ENCODE data around the gene AMIGO1. TPM values are rescaled to one million over a fixed set of nuclear protein-coding genes. Genes with fewer than 3 reads are reported as not detected.

Gene AMIGO1
- polyA plus RNA-seq, 3 donors from 2014 or later, result 3.6 to 12.5 (median 5.0) TPM

- Mint-ChIP-seq H3K4me1 (no peaks in the 10 kb centered on the region), H3K9me3 (no peaks in the 10 kb centered on the region), H3K27ac (no peak within 1 kb of the TSS), H3K36me3 (no peaks in the 10 kb centered on the region), H3K27me3 (ENCODE audit: low read depth in 3 of 3) (no peaks in the 10 kb centered on the region), H3K4me3 (no peak within 1 kb of the TSS)
- no peak for DNase-seq
Measured at GRCh38 chr1:109539676-109540075, 30.1 kb upstream of the AMIGO1 start, which contains the start of gene GPR61. Gene GPR61, plus strand, starts transcription at chr1:109539872. Its CDS starts 3,151 bp downstream, at chr1:109543023.

GRCh38 chr1:109538827-109539555, 29.5 kb upstream of the AMIGO1 start:
- Mint-ChIP-seq H3K9me3 (no peaks in the 10 kb centered on the region), H3K27me3 (ENCODE audit: low read depth in 3 of 3) (peaks cover 0 to 2% (median 0%) of the 10 kb centered on the region in 3 donors), H3K27ac (no peak overlapping the region), H3K36me3 (no peaks in the 10 kb centered on the region), H3K4me1 (no peaks in the 10 kb centered on the region), H3K4me3 (no peak overlapping the region)
- no peak for DNase-seq

- Mint-ChIP-seq H3K4me1 (peaks cover 3 to 5% of the 10 kb centered on the region in 2 donors), H3K9me3 (no peaks in the 10 kb centered on the region), H3K27ac (no peak overlapping the region), H3K27me3 (ENCODE audit: low read depth in 3 of 3) (peaks cover 0 to 6% (median 4%) of the 10 kb centered on the region in 3 donors), H3K36me3 (no peaks in the 10 kb centered on the region), H3K4me3 (no peak overlapping the region)
- no peak for DNase-seq
Measured at GRCh38 chr1:109537450-109538178, 28.1 kb upstream of the AMIGO1 start.

GRCh38 chr1:109535971-109536491, 26.5 kb upstream of the AMIGO1 start:
- Mint-ChIP-seq H3K27ac (no peak overlapping the region), H3K4me3 (no peak overlapping the region), H3K27me3 (ENCODE audit: low read depth in 3 of 3) (peaks cover 0 to 6% (median 4%) of the 10 kb centered on the region in 3 donors), H3K4me1 (peaks cover 10 to 11% of the 10 kb centered on the region in 2 donors), H3K9me3 (no peaks in the 10 kb centered on the region), H3K36me3 (no peaks in the 10 kb centered on the region)
- no peak for DNase-seq

- Mint-ChIP-seq H3K4me3 (no peak overlapping the region), H3K27me3 (ENCODE audit: low read depth in 3 of 3) (peaks cover 0 to 6% (median 4%) of the 10 kb centered on the region in 3 donors), H3K9me3 (no peaks in the 10 kb centered on the region), H3K36me3 (no peaks in the 10 kb centered on the region), H3K27ac (no peak overlapping the region), H3K4me1 (peaks cover 10 to 11% of the 10 kb centered on the region in 2 donors)
- DNase-seq, result no peak
Measured at GRCh38 chr1:109535481-109535880, 26.0 kb upstream of the AMIGO1 start.

- H3K9me3 Mint-ChIP-seq, result no peaks in the 10 kb centered on the region
- H3K27ac Mint-ChIP-seq, result peak overlapping the region in 1 of 6 donors; percentile 7
- no peaks in the 10 kb centered on the region for H3K36me3 Mint-ChIP-seq
- peaks cover 10 to 11% of the 10 kb centered on the region in 2 donors for H3K4me1 Mint-ChIP-seq
- peaks cover 0 to 6% (median 4%) of the 10 kb centered on the region in 3 donors for H3K27me3 Mint-ChIP-seq (ENCODE audit: low read depth in 3 of 3)
- peak overlapping the region in 1 of 5 donors; percentile 7 for H3K4me3 Mint-ChIP-seq
- no peak for DNase-seq
Measured at GRCh38 chr1:109534307-109534858, 24.9 kb upstream of the AMIGO1 start.

- H3K27me3 Mint-ChIP-seq (ENCODE audit: low read depth in 3 of 3), result peaks cover 0 to 9% (median 4%) of the 10 kb centered on the region in 3 donors
- H3K4me3 Mint-ChIP-seq, result peak overlapping the region; percentile 84 to 91 (median 87)
- peaks cover 10 to 11% of the 10 kb centered on the region in 2 donors for H3K4me1 Mint-ChIP-seq
- no peaks in the 10 kb centered on the region for H3K9me3 Mint-ChIP-seq
- H3K27ac Mint-ChIP-seq, result peak overlapping the region; percentile 74 to 96 (median 89)
- peak; percentile 84 to 87 (median 86) for DNase-seq
- H3K36me3 Mint-ChIP-seq, result no peaks in the 10 kb centered on the region
Measured at GRCh38 chr1:109532365-109533136, 23.0 kb upstream of the AMIGO1 start.

- no peaks in the 10 kb centered on the region for H3K9me3 Mint-ChIP-seq
- no peak for DNase-seq
- peaks cover 10 to 11% of the 10 kb centered on the region in 2 donors for H3K4me1 Mint-ChIP-seq
- peak overlapping the region in 4 of 5 donors; percentile 84 to 91 (median 87) for H3K4me3 Mint-ChIP-seq
- no peaks in the 10 kb centered on the region for H3K36me3 Mint-ChIP-seq
- H3K27me3 Mint-ChIP-seq (ENCODE audit: low read depth in 3 of 3), result peaks cover 0 to 9% (median 8%) of the 10 kb centered on the region in 3 donors
- peak overlapping the region in 3 of 6 donors; percentile 8 to 96 (median 87) for H3K27ac Mint-ChIP-seq
Measured at GRCh38 chr1:109531826-109532364, 22.4 kb upstream of the AMIGO1 start.

- DNase-seq, result no peak
- H3K9me3 Mint-ChIP-seq, result no peaks in the 10 kb centered on the region
- no peaks in the 10 kb centered on the region for H3K36me3 Mint-ChIP-seq
- peaks cover 10 to 11% of the 10 kb centered on the region in 2 donors for H3K4me1 Mint-ChIP-seq
- peak overlapping the region in 1 of 6 donors; percentile 8 for H3K27ac Mint-ChIP-seq
- peaks cover 0 to 9% (median 8%) of the 10 kb centered on the region in 3 donors for H3K27me3 Mint-ChIP-seq (ENCODE audit: low read depth in 3 of 3)
- no peak overlapping the region for H3K4me3 Mint-ChIP-seq
Measured at GRCh38 chr1:109531380-109531779, 21.9 kb upstream of the AMIGO1 start.

- no peak for DNase-seq
- H3K9me3 Mint-ChIP-seq, result no peaks in the 10 kb centered on the region
- H3K36me3 Mint-ChIP-seq, result no peaks in the 10 kb centered on the region
- H3K4me3 Mint-ChIP-seq, result peak overlapping the region in 1 of 5 donors; percentile 53
- H3K4me1 Mint-ChIP-seq, result peaks cover 10 to 11% of the 10 kb centered on the region in 2 donors
- H3K27ac Mint-ChIP-seq, result no peak overlapping the region
- H3K27me3 Mint-ChIP-seq (ENCODE audit: low read depth in 3 of 3), result peaks cover 0 to 9% (median 8%) of the 10 kb centered on the region in 3 donors
Measured at GRCh38 chr1:109530457-109531087, 21.0 kb upstream of the AMIGO1 start.

- H3K4me1 Mint-ChIP-seq, result peaks cover 10 to 11% of the 10 kb centered on the region in 2 donors
- H3K27ac Mint-ChIP-seq, result no peak overlapping the region
- H3K36me3 Mint-ChIP-seq, result no peaks in the 10 kb centered on the region
- H3K9me3 Mint-ChIP-seq, result no peaks in the 10 kb centered on the region
- no peak overlapping the region for H3K4me3 Mint-ChIP-seq
- peaks cover 0 to 9% (median 8%) of the 10 kb centered on the region in 3 donors for H3K27me3 Mint-ChIP-seq (ENCODE audit: low read depth in 3 of 3)
- no peak for DNase-seq
Measured at GRCh38 chr1:109529881-109530456, 20.4 kb upstream of the AMIGO1 start.

GRCh38 chr1:109528712-109529111, 19.2 kb upstream of the AMIGO1 start:
- H3K4me3 Mint-ChIP-seq, result no peak overlapping the region
- DNase-seq, result no peak
- peaks cover 2 to 9% (median 6%) of the 10 kb centered on the region in 3 donors for H3K27me3 Mint-ChIP-seq (ENCODE audit: low read depth in 3 of 3)
- peaks cover 10 to 11% of the 10 kb centered on the region in 2 donors for H3K4me1 Mint-ChIP-seq
- H3K36me3 Mint-ChIP-seq, result no peaks in the 10 kb centered on the region
- no peaks in the 10 kb centered on the region for H3K9me3 Mint-ChIP-seq
- no peak overlapping the region for H3K27ac Mint-ChIP-seq
